ENCODE results near the gene MAP6D1.

Gene MAP6D1

GRCh38 chr3:183822631-183823030, 2.7 kb downstream of the MAP6D1 start:
- no peak for DNase-seq

- DNase-seq: no peak
Measured at GRCh38 chr3:183819831-183820230, 5.5 kb downstream of the MAP6D1 start.

DNA sequence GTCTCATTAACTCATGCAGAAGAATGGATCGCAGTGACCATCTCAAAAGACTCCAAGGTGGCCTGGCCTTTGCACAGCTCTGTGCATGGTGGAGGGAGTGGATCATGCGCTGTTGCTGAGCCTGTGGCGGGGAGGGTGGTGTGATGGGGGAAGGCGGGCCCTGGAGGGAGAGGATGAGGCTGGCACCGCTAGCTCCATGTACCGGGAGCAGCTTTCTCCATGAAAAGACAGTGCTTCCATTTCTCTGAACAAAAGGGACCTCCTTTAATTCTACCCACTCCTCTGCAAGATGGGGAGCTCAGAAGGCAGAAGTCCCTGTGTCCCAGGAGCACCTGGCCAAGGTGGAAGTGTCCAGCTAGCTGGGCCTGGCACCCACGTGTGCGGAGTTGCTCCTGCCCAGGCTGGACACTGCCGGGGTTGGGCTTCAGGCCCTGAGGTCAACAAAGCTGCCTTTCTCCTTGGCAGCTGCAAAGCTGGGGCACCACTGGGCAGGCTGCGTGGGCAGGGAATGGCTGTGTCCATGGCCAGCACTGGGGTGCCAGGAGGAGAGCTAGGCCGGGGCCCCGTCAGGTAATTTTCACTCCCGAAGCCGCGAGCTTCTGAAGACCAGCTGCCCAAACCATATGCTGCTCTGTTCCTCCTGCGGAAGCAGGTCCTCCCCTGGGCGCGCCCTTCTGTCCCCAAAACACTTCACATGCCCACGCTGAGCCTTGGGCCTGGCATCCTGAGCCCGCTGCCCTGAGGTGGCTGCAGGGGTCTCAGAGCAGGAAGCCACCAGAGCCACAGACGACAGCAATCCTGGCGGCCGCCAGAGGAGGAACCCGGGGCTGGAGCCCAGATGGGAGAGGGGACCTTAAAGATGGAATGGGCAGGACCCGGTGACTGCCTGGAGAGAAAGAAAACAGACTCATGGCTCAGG, 6.4 kb downstream of the MAP6D1 start:
- DNase-seq: no peak

DNA sequence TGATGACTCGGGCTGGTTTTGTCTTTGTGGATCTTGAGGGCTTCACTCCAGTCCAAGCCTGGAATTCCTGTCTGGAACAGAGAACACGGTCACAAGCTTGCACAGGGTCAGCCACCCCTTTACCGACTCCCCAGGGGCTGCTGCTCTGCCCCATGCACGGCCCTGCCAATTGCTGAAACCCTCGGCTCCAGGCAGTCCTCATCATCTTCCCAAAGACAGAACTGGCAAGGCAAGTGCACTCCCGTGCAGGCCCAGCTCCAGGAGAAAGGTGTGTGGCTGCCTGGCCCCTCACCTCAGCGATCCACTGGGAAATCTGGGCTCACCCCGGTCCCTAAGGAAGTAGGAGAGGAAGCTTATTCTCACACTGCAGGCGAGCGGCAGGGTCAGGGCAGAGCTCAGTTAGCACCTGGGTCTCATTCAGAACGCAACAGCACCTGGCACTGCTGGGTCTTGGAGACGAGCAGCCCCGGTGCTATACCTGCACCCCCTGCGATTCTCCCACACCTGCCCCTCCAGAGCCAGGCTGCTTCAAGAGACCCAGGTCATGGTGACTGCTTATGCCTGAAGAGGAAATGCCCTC, 7.2 kb downstream of the MAP6D1 start:
- no peak for DNase-seq

- DNase-seq: no peak
Measured at GRCh38 chr3:183817639-183818038, 7.7 kb downstream of the MAP6D1 start.

GRCh38 chr3:183816681-183817510, 8.5 kb downstream of the MAP6D1 start:
- no peak for DNase-seq

DNA sequence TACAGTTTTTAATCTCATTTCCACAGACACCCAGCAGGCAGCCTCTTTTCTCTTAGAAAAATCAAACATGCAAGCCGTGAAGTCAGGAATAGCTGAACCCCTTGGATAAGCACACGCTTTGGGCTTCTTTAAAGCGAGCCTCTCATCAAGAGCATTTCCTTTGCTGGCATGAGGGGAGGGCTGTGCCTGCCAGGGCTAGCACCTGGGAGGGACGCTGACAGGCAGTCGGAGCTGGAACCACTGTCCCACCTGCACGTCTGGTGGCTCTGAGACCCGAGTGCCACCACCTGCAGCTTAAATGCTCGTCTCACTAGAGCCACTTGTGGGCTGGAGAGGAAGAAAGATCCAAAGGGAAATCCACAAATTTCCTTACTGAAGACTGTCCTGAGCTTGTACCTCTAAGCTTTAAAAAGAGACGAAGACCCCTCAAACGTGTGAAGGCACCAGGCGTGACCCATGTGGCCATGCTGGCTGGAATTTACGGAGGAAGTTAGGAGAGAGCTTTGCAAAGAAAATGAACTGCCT, 9.4 kb downstream of the MAP6D1 start:
- DNase-seq: no peak

DNA sequence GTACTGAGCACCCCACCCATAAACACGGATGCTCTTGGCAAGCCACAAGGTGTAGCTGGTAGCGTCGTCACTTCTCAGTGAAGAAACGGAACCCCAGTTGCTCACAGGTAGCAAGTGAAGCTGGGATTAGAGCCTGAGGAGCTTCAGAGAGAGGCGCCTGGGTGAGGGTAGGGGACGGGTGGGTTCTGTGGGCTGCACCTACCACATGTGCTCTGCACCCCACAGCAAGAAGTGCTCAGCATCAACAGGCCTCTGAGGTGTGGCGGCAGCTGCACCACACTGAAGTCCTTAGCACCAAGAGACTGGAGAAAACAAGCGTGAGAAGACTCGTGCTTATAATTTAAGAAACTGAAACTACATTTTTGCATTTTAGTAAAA, 9.8 kb downstream of the MAP6D1 start:
- DNase-seq: no peak

DNA sequence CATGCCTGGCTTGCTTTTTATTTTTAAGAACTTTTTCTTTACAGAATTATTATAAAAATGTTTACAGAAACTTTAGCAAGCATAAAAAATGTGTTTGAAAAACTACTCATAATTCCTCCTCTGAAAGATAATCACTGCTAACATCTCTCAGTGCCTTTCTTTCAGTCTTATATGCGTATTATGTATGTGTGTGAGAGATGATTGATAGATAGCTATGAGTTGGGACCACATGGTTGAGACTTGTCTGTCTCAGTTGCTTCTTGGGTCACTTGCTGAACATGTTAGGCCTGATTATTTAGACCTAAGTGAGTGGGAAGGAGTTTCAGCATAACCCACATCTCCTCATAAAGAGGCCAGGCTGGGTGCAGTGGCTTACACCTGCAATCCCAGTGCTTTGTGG, 11.1 kb downstream of the MAP6D1 start:
- DNase-seq: no peak

DNA sequence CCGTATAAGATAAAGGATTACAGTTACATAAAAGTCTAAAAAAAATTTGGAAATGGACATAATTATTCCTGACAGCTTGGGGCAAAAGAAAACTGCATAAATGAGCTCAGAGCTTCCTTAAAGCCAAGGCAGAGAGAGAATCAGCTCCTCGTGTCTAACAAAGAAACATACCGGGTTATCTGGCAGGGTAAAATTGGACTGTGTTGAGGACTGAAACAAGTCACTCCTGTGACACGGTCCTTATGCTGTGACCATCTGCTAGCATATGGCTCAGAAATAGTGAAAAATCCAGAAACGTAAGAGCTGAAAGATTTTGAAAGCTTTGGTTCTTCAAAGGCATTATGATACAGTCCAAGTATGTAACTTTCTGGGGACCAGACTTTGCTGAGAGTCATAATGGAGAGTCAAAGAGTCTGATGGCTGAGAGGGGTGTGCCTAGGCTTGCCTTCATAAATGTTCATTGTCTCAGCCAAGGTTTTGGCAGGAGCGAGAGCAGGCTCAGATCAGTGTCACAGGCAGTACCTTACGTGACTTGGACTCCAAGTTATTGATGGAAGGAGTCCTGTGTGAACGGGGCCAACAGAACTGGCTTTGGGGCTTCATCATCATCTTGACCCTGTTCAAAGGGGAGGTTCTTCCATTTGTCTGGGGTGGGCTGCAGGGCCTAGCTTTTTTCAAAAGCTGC, 12.5 kb downstream of the MAP6D1 start:
- no peak for DNase-seq

GRCh38 chr3:183811638-183812037, 13.7 kb downstream of the MAP6D1 start:
- DNase-seq: no peak

DNA sequence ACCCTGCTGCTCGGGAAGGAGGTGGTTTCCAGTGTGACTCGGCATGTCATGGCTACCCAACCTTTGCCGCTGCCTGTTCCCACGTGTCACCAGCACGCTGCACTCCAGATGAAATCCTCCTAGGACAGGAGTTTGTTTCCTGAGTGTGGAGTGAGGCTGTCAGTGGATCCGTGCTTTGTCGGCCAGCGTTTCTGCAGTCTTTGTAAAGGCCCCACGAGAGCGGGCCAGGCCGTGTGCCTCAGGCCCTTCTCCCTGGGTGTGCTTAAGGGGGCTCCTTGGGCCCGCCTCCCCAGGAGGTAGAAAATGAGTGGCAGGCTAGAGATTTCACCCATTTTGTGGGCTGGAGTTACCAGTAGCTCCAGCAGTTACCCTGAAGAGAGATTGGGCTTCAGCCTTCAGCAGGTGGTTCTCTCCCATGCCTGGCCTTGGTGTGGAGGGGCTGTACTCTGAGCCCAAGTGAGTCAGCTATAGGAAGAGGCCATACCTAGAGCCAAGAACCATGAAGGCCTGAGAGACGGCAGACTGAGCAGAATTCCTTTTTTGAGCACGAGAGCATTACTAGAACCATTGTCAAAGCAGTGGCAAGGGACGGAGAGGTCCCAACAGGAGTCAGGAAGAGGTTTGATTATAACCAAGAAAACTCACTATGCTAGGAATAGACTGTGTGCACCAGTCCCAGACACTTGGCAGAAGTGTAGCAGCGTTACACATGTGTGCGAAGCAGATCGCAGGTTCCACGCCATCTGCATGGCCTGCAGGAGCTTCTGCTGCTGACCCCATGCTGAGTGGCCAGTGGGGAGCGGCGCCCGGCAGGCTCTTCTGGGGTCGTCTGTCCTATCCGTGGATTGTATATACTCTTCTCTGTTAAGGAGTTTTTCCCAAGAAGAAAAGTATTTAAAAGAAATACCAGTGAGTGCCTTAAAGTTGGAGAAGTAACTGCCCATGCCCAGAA, 14.5 kb downstream of the MAP6D1 start:
- no peak for DNase-seq

- no peak for DNase-seq
Measured at GRCh38 chr3:183809270-183809669, 16.1 kb downstream of the MAP6D1 start.

GRCh38 chr3:183808355-183808754, 17.0 kb downstream of the MAP6D1 start:
- no peak for DNase-seq

DNA sequence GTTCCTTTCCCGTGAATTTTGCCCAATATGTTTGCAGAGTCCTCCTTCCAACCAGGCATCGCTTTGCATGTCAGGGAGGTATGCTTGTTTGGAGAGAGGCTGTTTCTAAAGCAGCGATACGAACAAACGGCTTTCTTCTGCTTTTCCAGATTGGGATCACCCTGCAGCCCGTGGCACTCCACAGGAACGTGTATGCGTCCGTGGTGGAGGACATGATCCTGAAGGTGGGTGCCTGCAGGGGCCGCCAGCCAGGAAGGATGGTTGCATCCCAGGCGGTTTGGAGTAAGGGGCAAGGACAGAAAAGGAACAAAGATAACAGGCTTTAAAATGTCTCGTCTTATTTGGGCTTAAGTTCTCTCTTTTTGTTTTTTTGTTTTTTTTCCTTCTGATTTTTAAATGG, 17.5 kb downstream of the MAP6D1 start:
- DNase-seq: no peak

GRCh38 chr3:183807209-183807728, 18.1 kb downstream of the MAP6D1 start:
- DNase-seq: no peak

GRCh38 chr3:183802989-183803388, 22.4 kb downstream of the MAP6D1 start:
- DNase-seq: no peak

GRCh38 chr3:183801601-183802000, 23.8 kb downstream of the MAP6D1 start:
- DNase-seq: no peak

GRCh38 chr3:183800243-183800863, 25.0 kb downstream of the MAP6D1 start:
- no peak for DNase-seq

DNA sequence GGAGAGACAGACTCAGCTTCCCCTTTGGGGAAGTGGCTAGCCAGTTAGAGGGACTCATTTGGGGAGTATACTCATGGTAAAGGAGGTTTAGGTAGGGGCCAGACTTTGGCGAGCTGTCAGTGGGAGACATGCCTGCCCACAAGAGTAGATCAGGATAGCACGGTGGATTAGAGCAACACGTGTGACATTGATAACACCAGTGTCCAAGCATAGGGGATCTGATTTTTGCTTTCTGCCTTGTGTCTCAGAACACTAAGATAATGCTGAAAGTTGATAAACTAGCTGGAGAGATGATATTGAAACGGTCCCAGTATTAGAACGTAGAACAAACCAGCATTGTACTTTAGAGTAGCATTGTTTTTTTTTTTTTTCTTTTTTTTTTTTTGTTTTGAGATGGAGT, 25.9 kb downstream of the MAP6D1 start:
- no peak for DNase-seq

- DNase-seq: no peak
Measured at GRCh38 chr3:183797996-183798395, 27.4 kb downstream of the MAP6D1 start.
